Activated CD8-positive, alpha-beta memory T cell treated with anti-CD3 and anti-CD28 coated beads for 36 hours (primary cell): ENCODE measurements around the gene HDAC4. TPM values are rescaled to one million over a fixed set of nuclear protein-coding genes. Genes with fewer than 3 reads are reported as not detected.

Experiments used
- CTCF ChIA-PET: fragments of 350-600 bp; sonication (Branson Sonifier 250); formaldehyde crosslinking; loops from one replicate; lab custom pipeline; 2021; ENCODE audit warnings: antibody characterized with exemption; lab: Charles Lee
- POLR2A ChIA-PET: fragments of 350-600 bp; sonication (Branson Sonifier 250); formaldehyde crosslinking; loops from one replicate; lab custom pipeline; 2021; ENCODE audit warnings: antibody characterized with exemption; lab: Charles Lee
- total RNA-seq, 2 experiments: library from RNA; stranded (reverse); gene quantifications; one replicate each; pipeline ENCODE4 v1.2.3, GENCODE V29; 2021

Gene HDAC4
- total RNA-seq, 2 experiments from 2014 or later: 19.7 to 23.5 TPM

DNA sequence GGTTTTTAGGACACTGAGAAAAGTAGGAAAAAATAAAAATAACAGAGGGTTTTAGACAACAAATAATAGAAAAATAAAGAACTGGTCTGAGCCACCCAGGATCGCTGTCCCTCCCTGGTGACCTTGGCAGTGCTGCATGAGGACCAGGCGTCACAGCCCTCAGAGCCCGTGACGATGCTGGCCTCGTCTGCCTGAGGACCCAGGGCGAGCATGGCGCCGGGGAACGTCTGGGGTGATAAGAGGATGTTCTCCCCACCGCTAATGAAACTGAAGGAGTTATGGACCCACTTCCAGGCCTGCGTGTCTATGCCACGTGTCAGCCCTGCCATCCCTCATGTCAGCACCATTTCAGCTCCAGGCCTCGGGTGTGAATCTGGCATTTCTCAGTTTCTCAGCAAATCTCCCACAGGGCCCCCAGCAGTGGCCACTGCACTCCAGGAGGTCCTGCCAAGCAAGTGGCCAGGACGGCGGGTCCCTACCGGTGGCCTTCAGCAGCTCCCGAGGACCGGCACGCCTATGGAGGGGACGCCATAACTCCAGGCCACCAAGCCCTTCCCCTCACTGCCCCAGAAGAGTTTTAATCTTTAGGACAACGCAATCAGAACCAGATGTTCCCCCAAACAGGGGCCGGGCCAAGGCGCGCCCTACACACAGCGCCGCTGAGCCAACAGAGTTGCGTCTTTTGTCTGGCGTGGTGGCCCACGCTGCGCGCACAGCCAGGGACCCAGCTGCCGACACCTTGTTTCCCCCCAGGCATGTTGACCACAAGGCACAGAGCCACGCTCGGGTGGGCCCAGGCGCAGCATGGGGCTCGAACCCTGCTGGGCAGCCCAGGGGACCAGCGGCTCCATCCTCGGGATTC lies 373.2 kb downstream of the HDAC4 start:
- ChIA-PET CTCF (no interaction called here), POLR2A (no interaction called here)

DNA sequence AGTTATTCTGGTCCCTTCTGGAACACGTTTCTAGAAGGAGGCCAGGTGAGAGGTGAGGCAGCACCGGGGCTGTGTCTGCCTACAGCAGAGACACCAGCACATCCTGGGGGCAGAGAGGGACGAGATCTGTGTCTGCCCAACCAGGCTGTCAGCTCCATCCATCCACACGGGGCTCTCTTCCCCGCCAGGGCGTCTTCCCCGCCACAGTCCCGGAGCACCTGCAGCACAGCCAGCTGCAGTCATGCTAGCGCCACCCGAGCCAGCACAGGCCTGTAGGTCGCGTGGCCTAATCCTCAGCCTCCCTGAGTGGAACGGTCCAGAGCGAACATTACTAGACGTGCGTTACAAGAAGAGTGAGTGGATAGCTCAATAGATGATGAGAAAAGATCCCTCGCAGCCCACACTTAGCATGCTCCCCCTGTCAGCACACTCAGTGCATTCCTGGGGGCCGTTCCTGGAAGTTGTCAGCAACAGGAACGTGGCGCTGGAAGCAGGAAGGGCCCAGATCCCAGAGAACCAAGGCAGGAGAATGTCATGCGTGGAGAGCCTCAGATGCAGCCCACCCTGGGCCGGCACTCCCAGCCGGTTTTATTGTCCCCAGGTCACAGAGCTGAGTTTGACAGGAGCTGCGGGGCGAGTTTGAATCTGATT lies 374.0 kb downstream of the HDAC4 start:
- ChIA-PET POLR2A (no interaction called here), CTCF (no interaction called here)

DNA sequence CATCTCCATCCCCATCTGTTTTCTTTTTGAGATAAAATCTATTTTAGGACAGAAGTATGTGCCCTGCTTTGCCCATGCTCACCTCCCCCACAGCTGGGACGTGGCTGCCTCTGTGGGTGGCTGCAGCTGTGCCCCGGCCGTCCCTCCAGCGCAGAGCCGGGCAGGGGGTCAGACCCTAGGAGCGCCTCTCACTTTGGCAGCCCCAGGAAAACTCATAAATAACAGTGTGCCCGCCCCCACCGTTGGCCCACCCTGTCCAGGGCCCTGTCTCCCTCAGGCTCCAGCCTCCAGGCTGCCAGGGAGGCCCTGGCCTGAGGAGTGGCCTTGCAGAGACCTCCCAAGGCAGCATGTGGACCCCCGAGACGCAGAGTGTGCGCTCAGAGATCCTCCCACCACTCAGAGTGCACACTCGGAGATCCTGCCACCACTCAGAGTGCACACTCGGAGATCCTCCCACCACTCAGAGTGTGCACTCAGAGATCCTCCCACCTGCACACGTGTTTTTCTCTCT lies 374.8 kb downstream of the HDAC4 start:
- CTCF ChIA-PET: no interaction called here
- POLR2A ChIA-PET: no interaction called here

DNA sequence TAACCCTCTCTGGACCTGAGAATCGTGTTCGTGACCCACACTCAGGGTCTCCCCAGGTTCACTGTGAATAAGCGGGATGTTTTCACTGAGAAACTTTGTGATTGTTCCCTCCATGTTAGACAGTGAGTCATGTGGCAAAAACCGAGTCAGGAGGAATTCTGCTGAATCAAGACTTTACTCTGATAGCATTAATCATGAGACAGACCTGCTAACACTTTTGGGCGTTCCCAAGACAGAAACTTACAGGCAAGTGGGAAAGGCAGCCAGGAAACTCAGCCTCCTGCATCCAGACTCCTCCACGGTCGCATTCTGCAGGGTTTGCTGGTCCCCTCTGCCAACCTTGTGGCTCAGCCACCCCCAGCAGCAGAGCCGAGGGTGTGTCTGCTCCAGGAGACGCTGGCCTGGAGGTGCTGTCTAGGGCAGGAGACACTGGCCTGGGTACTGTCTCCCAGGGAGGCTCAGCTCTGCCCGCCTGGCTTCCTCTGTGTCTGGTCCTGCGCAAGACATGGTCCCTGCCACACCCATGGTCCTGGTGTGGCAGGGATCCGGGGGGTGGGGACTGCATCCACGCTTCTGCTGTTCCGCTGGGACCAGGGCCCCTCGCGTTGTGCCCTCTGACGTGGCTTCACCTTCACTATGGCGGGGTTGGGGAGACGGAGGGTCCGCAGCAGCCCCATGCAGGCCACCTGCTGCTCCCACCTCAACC lies 375.6 kb downstream of the HDAC4 start:
- ChIA-PET CTCF (no interaction called here), POLR2A (no interaction called here)

DNA sequence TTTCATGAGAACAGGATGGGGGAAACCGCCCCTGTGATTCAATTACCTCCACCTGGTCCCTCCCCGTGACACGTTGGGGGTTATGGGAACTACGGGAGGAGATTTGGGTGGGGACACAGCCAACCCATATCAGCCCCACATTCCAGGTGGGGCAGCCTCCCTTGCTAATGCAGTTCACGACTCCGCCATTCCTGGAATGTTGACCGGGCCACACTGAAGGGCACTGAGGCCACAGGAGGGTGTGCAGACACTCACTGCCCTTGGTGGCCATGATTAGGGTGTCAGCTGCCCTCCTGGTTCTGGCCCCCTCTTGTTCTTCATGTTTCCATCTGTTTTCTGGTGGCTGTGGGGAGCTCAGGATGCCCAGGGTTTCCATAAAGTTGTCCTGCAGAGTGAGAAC lies 376.6 kb downstream of the HDAC4 start:
- POLR2A ChIA-PET: no interaction called here
- CTCF ChIA-PET: interaction anchor here (0.8 kb wide), 1 partner anchor 665 kb away, joined by 3 read pairs; no protein-coding TSS in a partner anchor

DNA sequence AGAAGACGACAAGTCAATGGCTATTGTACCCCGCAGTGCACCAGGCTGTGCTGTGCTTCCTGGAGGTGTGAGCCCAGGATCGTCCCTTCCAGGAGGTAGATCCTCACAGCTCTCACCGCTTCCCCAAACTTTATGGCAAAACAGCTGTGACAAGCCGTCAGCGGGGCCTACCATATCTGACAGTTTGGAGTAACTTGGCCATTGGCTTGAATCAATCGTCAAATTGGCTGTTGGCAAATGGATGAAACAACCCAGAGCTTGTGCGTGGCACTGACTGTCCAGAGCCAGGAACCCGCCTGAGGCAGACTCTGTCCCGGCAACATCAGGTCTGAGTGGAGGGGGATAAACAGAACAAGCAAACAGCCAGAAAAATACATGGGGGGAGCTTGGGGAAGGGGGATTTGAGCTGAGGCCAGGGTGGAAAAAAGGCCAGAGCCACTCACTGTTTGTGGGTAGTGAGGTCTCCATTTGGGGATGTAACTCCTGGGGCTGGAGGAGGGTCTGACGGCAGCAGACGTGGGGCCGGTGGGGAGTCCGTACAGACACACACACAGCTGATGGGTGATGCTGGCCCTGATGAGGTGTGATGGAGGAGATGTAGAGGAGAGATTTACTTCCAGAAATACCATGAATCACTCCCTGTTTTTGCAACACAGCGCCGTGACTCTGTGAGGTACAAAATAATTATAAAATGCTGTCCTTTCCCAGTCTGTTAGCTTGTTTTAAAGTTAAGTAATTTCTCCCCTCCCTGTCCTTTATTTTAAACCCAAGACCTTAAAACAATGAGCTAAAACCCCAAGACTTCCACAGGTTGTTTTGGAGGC lies 378.2 kb downstream of the HDAC4 start:
- ChIA-PET POLR2A (no interaction called here), CTCF (no interaction called here)

DNA sequence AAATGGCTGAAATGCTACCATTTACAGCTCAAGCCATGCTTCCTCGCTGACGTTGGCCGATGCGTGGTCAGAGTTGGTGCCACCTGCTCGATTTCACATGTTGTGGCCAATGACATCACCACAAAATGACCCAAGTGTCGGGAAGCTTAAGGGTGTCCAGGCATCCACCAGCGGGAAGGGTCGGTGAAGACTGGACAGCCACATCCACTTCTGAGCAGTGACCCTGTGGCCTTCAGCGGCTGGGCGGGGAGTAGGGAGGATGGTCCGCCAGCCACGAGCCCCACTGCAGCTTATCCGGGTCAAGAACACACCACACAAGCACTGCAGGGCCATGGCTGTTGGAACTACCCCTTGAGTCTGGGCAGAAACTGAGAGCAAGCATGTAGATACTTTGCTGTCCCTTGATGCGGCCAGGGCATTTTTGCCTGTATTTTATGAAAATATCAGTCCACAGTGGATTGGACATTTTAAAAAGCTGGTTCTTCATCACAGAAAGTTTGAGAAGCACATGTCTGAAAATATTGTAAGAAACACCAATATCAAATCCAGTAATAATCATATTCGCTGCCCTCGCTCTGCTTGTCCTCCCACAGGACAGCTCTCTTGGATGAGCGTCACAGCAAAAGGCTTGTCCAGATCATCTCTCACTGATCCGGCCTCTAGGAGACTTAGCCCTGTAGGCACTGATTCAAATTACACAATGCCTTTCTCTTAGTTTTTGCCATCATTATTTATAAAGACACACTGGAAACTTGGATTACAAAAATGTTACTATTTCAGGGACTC lies 379.0 kb downstream of the HDAC4 start:
- POLR2A ChIA-PET: no interaction called here
- CTCF ChIA-PET: no interaction called here

DNA sequence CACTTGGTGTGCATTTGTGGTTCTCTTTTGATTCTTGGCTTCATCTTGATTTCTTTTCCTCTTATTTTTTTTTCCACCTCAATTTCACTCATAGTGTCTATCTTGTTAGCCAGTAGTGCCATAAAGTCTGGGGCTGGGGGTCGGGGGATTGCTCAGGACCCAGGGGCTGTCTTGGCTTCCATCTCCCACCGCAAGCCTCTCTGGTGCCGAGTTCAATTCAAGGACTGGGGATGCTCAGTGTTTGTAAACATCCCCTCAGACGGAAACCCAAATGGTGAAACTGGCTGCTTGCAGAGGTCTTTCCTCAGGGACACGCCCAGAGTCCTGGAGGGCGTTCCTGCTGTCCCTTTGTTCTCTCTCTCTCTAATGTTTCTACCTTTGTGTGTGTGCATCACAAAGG lies 379.6 kb downstream of the HDAC4 start:
- CTCF ChIA-PET: no interaction called here
- POLR2A ChIA-PET: no interaction called here

DNA sequence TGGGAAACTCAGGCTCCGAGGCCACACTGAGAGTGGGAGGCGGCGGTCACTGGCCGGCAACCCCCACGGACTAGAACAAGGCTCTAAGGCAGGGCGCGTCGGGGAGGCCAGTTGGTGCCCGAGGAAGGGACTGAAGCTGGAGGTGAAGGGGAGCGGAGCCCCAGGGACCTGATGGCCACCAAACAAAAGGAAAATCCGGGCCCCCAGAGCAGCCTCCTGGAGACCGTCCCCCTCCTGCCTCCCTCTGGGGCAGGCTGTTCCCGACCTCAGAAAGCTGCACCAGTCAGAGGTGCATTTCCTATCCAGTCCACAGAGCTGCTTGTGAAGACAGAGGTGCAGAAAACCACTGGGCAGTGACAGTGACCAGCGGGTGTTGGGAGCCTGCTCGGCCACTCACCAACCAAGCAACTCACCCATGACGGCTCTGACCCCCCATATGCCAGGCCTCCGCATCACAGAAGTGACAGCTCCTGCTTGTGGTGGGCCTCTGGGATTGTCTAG lies 380.2 kb downstream of the HDAC4 start:
- POLR2A ChIA-PET: no interaction called here

DNA sequence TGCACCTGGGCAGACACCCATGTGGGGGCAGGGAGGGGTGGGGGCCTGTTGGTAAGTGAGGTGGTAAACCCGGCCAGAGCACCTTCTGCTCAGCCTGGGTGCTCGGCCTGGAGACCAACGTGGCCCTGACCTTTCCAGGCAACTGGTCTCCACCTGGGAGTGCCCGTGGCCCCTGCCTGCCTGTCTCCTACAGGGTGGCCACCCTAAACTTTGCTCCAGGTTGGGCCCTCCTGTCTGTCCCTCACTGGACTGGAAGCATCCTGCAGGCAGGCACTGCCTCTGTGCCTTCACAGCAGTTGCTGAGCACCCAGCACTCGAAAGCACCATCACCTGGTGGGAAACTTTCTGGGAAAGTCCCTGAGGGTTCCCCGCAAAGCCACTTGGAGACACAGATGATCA lies 381.6 kb downstream of the HDAC4 start:
- ChIA-PET POLR2A (no interaction called here), CTCF (no interaction called here)

More for the DNA sequence above, 380.2 kb downstream of the HDAC4 start:
- CTCF ChIA-PET: no interaction called here

DNA sequence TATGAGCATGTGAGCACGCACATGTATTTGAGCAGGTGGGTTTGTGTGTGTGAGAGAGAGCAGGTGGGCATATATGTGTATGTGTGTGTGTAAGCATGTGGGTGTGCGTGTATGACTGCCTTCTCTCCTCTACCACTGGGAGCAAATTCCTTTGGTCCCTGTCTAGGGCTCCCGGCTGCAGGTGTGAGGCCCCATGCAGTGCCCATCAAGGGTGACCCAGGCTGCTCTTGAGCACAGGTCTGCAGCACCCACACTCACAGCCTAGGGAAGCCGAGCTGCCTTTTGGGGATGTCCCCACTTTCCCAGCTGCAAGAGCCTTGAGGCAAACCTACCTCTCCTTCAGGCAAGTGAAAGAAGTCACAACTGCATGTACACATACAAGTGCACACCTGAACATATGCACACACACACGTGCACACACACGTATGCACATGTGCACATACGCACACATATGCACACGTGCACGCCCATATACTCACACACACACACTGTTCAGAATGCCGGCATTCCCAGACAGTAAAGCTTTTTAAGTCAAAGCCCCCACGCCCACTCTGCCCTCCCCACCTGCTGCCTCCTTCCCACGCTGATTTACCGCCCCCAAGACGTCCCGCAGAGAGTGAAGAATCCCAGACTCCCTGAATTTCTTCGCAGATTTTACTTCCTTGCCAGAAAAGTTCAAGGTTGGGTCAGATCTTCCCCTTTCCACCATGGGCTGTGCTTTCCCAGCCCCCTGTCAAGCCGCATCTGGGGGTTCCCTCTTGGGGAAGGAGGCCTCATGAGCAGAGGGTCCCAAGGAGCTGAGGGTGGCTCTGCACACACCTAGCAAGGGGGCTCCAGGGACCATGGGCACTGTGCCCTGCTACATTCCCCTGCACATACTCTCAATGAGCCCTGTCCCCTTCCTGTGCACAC lies 382.3 kb downstream of the HDAC4 start:
- POLR2A ChIA-PET: interaction anchor here (0.5 kb wide), 1 partner anchor 189 kb away, joined by 5 read pairs; no protein-coding TSS in a partner anchor
- CTCF ChIA-PET: no interaction called here

DNA sequence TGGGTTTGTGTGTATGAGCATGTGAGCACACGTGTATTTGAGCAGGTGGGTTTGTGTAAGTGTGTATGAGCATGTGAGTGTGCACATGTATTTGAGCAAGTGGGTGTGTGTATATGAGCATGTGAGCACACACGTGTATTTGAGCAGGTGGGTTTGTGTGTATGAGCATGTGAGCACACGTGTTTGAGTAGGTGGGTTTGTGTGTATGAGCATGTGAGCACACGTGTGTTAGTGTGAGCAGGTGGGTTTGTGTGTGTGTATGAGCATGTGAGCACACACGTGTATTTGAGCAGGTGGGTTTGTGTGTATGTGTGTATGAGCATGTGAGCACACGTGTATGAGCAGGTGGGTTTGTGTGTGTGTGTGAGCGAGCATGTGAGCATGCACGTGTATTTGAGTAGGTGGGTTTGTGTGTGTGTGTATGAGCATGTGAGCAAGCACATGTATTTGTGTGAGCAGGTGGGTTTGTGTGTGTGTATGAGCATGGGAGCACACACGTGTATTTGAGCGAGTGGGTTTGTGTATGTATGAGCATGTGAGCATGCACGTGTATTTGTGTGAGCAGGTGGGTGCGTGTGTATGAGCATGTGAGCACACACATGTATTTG lies 383.2 kb downstream of the HDAC4 start:
- ChIA-PET CTCF (no interaction called here), POLR2A (no interaction called here)

DNA sequence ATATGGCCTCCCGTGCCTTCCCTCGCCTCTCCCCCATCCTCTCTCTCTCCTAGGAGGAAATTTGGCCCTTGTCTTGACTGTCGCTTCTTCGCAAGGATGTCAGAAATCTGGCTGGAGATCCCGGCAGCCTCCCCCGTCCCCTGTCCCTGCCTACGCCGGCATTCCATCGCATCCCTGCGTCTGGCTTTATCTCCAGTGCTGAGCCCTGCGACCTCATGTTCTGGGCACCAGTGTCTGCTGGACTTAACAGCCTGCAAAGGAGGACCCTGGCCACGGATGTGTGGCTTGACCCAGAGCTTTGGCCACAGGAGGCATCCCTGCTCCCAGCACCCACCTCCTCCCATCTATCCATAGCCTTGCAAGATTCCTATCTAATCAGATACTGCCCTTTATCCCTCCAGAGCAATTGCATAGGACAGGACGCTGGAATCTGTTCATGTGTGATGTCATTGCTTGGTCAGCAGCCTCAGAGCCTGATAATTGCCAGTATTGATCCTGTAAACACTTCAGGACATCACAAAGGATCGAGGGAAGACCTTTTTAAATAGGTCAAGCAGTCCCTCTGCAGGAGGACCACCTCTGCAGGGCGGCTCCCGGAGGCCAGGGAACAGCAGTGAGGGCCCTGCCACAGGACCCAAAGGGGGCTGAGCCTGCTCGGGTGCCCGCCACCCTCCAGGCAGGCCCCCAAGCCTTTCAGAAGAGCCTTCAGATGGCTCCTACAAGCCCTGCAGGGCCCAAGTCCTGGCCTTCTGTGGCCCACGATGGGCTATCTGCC lies 384.7 kb downstream of the HDAC4 start:
- CTCF ChIA-PET: no interaction called here

DNA sequence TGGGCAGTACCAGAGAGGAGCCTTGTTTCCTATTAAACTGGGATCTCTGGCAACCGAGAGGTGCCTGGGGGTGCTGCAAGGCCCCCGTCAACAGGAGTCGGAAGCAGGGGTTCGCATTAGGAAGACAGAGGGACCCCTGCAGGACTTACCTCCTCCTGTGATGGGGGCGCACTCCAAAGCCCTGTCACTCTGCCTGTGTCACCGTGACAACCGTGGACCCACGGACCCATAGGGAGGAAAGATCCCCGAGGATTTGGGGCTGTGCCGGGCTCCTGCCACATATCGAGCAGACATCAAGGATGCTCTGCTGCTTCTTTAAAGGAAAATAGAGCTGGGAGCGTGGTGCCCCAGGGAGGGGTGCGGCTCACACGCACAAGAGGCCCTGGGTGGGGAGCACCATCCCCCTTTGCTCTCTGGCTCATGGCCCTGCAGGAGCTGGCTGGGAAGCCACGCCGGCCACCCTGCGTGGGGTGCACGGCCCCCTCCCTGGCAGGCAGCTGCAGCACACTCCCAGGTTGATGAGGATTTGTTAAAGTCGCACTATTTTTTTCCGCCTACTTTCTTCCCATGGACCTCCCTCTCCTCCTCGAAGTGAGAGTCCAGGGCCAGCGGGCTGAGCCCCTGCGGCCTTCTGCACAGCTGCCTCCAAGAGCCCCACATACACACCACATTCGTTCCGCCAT lies 385.5 kb downstream of the HDAC4 start:
- CTCF ChIA-PET: no interaction called here

More for the DNA sequence above, 384.7 kb downstream of the HDAC4 start:
- POLR2A ChIA-PET: no interaction called here

DNA sequence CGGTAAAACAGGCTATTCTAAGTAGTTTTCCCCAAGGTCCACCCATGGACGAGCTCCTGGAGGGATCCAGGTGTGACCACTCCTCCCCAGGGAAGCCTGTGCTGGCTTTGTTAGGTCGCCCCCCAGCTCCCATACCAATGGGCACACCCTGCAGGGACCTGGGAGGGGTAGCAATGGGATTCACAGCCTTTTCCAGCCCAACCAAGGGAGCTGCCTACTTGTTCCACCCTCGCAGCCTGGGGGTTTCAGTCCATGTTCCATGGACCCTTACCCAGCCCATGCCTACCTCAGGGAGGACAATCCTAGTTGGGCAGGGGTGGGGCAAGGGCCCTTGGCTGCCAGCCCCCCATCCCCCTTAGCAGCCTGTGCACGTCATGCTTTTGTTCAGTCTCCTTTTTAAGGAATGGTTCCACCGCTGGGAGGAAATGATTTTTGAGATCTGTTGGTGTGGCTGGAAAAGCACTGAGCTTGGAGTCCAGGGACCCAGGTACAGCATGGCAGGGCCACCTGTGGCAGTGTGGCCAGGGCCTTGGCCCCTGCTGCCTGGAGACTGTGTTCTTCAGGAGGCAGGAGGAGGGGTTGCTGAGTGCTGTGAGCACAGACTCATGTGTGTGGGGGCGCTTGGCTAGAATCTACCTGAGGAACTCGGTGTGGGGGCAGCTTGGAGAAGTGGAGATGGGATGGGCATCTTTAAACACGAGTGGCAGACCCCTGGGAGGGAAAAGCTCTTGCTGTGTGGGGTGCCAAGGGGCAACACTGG lies 386.2 kb downstream of the HDAC4 start:
- CTCF ChIA-PET: no interaction called here
- POLR2A ChIA-PET: no interaction called here

More for the DNA sequence above, 385.5 kb downstream of the HDAC4 start:
- POLR2A ChIA-PET: no interaction called here
